ENCODE results near the gene DGCR2. TPM values are rescaled to one million over a fixed set of nuclear protein-coding genes. Genes with fewer than 3 reads are reported as not detected.
"Not testable (repeated sequence)": the region's sequence is repeated elsewhere in the genome, so short reads cannot be mapped to it uniquely, and the experiment has no call there.

DGCR2 gene
- total and polyA plus RNA-seq, 12 donors: 24.3 to 70.1 (median 51.9) TPM

DNA sequence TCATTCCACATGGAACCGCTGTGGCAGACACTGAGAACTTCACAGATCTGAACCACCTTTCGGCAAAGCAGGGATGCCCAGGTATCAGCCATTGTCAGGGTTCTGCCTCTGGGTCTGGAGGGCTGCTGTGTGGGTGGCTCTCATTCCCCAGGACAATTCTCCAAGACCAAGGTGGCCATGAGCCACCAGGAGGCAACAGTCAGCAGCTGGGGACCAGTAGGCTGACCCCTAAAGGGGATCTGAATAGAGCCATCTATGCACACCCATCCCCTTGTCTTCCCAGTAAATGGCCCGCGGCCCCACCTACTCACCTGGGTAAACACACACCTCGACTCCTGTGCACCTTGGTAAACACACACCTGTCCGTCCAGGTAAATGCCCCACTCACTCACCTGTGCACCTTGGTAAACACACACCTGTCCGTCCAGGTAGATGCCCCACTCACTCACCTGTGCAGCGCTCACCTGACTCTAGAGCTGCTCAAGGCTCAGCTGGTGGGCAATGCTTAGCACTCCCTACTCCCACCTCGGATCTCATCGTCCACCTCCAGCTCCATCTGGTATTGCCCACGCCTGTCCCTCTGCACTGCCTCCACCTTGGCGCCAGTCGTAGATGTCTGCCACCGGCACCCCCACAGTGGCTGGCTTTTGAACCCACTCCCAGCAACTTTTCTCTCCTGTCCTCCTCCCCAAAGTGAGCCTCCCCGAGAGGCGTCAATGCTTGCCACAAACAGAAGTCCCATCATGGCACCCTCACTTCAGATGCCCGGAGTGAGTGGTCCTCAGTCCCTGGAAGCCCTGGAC lies 46.1 kb upstream of the DGCR2 start:
- no peak for DNase-seq
- H3K9me3 ChIP-seq (replicated peaks in 1 of 3): no peaks in the 10 kb centered on the region
- intact Hi-C loops (cut with DNase I): no loop called here
- peaks cover 9% of the 10 kb centered on the region for H3K27me3 ChIP-seq
- H3K36me3 ChIP-seq (replicated peaks in 1 of 2): no peaks in the 10 kb centered on the region
- no peak overlapping the region for H3K27ac ChIP-seq
- H3K4me3 ChIP-seq: no peak overlapping the region
- WGBS, 4 donors: 68 to 71% (median 68%) methylated on average over 15 to 17 of the region's 17 CpGs
- TF ChIP-seq POLR2A (IDR thresholded peaks at IDR 0.05) (no peak), CTCF (IDR thresholded peaks at IDR 0.05) (no peak)
- H3K4me1 ChIP-seq (replicated peaks in 1 of 2): peaks cover 23 to 24% of the 10 kb centered on the region in 2 donors

DNA sequence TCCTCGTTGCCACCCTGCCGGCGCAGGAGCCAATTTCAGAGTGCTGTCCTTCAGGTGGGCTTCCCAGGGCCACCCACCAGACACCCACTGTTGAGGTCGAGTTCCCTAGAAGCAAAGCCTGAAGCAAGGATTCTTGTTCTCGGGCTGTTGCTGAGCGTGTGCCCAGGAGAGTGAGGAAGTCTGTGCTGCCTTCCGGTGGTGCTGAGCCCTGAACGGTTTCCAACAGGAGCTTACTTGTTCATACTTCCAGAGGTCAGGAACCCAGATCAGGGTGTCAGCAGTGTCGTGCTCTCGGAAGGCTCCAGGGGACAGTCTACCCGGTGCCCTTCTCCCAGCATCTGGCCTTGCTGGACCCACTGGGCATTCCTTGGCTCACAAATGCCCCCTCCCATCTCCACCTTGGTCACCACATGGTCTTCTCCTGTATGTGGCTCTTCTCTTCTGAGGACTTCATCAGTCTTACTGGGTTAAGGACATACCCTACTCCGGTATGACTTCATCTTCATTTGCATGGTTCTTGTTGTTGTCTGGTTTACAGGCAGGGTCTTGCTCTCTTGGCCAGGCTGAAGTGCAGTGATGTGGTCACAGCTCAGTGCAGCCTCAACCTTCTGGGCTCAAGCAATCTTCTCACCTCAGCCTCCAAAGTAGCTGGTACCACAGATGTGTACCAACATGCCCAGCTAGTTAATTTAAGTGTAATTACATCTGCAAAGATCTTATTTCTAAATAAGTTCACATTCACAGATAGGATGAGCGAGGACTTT lies 45.1 kb upstream of the DGCR2 start:
- no peak for TF ChIP-seq CTCF (IDR thresholded peaks at IDR 0.05)
- DNase-seq: no peak
- H3K36me3 ChIP-seq (replicated peaks in 1 of 2): no peaks in the 10 kb centered on the region
- peaks cover 13 to 18% of the 10 kb centered on the region in 2 donors for H3K4me1 ChIP-seq (replicated peaks in 1 of 2)
- H3K27ac ChIP-seq: no peak overlapping the region
- H3K4me3 ChIP-seq: no peak overlapping the region
- intact Hi-C loops (cut with DNase I): no loop called here
- WGBS, 4 donors: 66 to 81% (median 69%) methylated on average over 8 to 13 of the region's 13 CpGs
- no peaks in the 10 kb centered on the region for H3K9me3 ChIP-seq (replicated peaks in 1 of 3)
- H3K27me3 ChIP-seq: peaks cover 9% of the 10 kb centered on the region

DNA sequence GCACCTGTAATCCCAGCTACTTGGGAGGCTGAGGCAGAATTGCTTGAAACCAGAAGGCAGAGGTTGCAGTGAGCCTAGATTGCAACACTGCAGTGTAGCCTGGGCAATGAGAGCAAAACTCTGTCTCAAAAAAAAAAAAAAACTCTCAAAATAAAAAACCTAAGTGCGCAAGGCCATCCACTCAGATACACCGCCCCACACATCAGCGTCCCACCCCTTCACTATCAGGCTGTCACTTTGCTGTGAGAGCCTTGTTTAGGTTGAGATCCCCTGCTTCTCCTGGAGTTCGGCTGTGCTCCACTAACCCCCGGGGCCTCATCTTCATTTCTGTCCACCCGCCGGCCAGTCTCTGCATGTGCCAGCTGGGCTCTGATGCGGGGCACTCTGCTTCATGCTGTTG lies 44.2 kb upstream of the DGCR2 start:
- H3K9me3 ChIP-seq (replicated peaks in 1 of 3): no peaks in the 10 kb centered on the region
- DNase-seq: no peak
- H3K4me1 ChIP-seq (replicated peaks in 1 of 2): peaks cover 8 to 14% of the 10 kb centered on the region in 2 donors
- peaks cover 9% of the 10 kb centered on the region for H3K27me3 ChIP-seq
- 72 to 77% (median 77%) methylated on average over 8 of the region's 8 CpGs for WGBS, 4 donors
- H3K4me3 ChIP-seq: no peak overlapping the region
- H3K36me3 ChIP-seq (replicated peaks in 1 of 2): no peaks in the 10 kb centered on the region
- no peak overlapping the region for H3K27ac ChIP-seq
- no peak for TF ChIP-seq CTCF (IDR thresholded peaks at IDR 0.05)
- TF ChIP-seq POLR2A (IDR thresholded peaks at IDR 0.05): no peak
- intact Hi-C loops (cut with DNase I): no loop called here

DNA sequence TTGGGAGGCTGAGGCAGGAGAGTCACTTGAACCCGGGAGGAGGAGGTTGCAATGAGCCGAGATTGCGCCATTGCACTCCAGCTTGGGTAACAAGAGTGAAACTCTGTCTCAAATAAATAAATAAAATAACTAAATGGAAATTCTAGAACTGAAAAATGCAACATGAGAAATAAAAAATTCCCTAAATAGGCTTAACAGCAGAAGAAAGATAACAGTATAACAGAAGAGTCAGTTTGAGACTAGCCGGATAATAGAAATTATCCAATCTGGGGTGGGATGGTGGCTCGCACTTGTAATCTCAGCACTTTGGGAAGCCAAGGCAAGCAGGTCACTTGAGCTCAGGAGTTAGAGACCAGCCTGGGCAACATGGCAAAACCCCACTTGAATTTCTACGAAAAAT lies 42.2 kb upstream of the DGCR2 start:
- intact Hi-C loops (cut with DNase I): no loop called here
- Histone ChIP-seq H3K36me3 (replicated peaks in 1 of 2) (no peaks in the 10 kb centered on the region), H3K4me3 (no peak overlapping the region), H3K27ac (no peak overlapping the region), H3K27me3 (peaks cover 9% of the 10 kb centered on the region), H3K4me1 (replicated peaks in 1 of 2) (peaks cover 0 to 2% of the 10 kb centered on the region in 2 donors), H3K9me3 (replicated peaks in 1 of 3) (no peaks in the 10 kb centered on the region)
- DNase-seq: no peak
- TF ChIP-seq POLR2A (IDR thresholded peaks at IDR 0.05) (no peak), CTCF (IDR thresholded peaks at IDR 0.05) (no peak)
- WGBS, 4 donors: 85 to 92% (median 90%) methylated on average over 6 of the region's 6 CpGs

DNA sequence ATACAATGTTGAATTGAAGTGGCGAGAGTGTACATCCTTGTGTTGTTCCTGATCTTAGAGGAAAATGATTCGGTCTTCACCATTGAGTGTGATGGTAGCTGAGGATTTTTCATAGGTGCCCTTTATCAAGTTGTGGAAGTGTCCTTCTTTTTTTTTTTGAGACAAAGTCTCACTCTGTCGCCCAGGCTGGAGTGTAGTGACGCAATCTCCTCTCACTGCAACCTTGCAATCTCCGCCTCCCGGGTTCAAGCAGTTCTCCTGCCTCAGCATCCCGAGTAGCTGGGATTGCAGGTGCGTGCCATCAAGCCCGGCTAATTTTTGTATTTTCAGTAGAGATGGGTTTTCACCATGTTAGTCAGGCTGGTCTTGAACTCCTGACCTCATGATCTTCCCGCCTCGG lies 36.4 kb upstream of the DGCR2 start:
- H3K36me3 ChIP-seq (replicated peaks in 1 of 2); H3K4me3 ChIP-seq; H3K9me3 ChIP-seq (replicated peaks in 1 of 3); intact Hi-C loops (cut with DNase I); H3K27me3 ChIP-seq; H3K4me1 ChIP-seq (replicated peaks in 1 of 2); H3K27ac ChIP-seq; DNase-seq: not testable (repeated sequence)
- whole genome bisulfite sequencing, 4 donors: 78 to 88% (median 84%) methylated on average over 11 of the region's 11 CpGs

GRCh38 chr22:19156109-19156508 lies 33.9 kb upstream of the DGCR2 start:
- DNase-seq; H3K9me3 ChIP-seq (replicated peaks in 1 of 3); H3K4me3 ChIP-seq; H3K27ac ChIP-seq; H3K4me1 ChIP-seq (replicated peaks in 1 of 2); intact Hi-C loops (cut with DNase I); H3K36me3 ChIP-seq (replicated peaks in 1 of 2): not testable (repeated sequence)
- H3K27me3 ChIP-seq: peaks cover 12% of the 10 kb centered on the region
- 90 to 93% (median 92%) methylated on average over 9 of the region's 9 CpGs for WGBS, 4 donors

Data from adrenal gland (tissue), 12 donors.